Uterus (tissue), 4 donors: ENCODE measurements around the gene GPR21. TPM values are rescaled to one million over a fixed set of nuclear protein-coding genes. Genes with fewer than 3 reads are reported as not detected.
A peak's percentile ranks its signal among the peaks of the same experiment; 100 is the strongest.

Experiments
- DNase-seq, 2 donors: peaks; one replicate each; pipeline ENCODE4 v3.0.0-alpha.2; 2019 to 2020
- H3K27ac ChIP-seq, 2 donors: fragments of 200-600 bp; sonication (generic); 1 replicate in 1 of 2; 2 replicates in 1 of 2; pipeline ENCODE4 v1.5.1; 2016 to 2018
- H3K27me3 ChIP-seq, 2 donors: fragments of 200-600 bp; sonication (generic); one replicate each; pipeline ENCODE4 v1.5.1; 2018 to 2019; ENCODE audit warnings: control low read depth in 1 of 2
- H3K36me3 ChIP-seq, 2 donors: fragments of 200-600 bp; sonication (generic); one replicate each; pipeline ENCODE4 v1.5.1; 2019; ENCODE audit warnings: control low read depth in 1 of 2
- H3K4me1 ChIP-seq, 2 donors: fragments of 200-600 bp; sonication (generic); one replicate each; pipeline ENCODE4 v1.5.1; 2018 to 2019; ENCODE audit warnings: control low read depth in 1 of 2
- H3K4me3 ChIP-seq, 2 donors: fragments of 200-600 bp; sonication (generic); 1 replicate in 1 of 2; 2 replicates in 1 of 2; pipeline ENCODE4 v1.5.1; 2018 to 2019; ENCODE audit warnings: mild to moderate bottlenecking in 1 of 2
- H3K9me3 ChIP-seq, 2 donors: fragments of 200-600 bp; sonication (generic); one replicate each; pipeline ENCODE4 v1.5.1; 2019; ENCODE audit warnings: control low read depth in 1 of 2
- POLR2A ChIP-seq, 2 donors: fragments of 450-650 bp; IDR thresholded peaks; one replicate each; pipeline ENCODE4 v1.6.1; 2016; ENCODE audit warnings: antibody characterized with exemption in 2 of 2, mild to moderate bottlenecking in 1 of 2, moderate library complexity in 1 of 2
- intact Hi-C: fragments of 100-400 bp; cut with DNase I; formaldehyde crosslinking; loops from one replicate; pipeline ENCODE4 v1.15.1; 2023; ENCODE audit warnings: low total_unique reads
- total RNA-seq, 4 donors: library from RNA; depleted of rRNA in 3 of 4; stranded (reverse); fragments of >200 nt in 3 of 4; gene quantifications; one replicate each; pipeline versions ENCODE4 v1.1.0 to v1.2.4, GENCODE V29; 2014 to 2023
- TF ChIP-seq, protein P1 (sequence below), 4 experiments: fragments of 200-600 bp in 2 of 4; fragments of 450-650 bp in 2 of 4; sonication (generic) in 2 of 4; IDR thresholded peaks; one replicate each; pipeline ENCODE4 v1.5.1; 2016 to 2019; ENCODE audit warnings: antibody characterized with exemption in 4 of 4, mild to moderate bottlenecking in 2 of 4, moderate library complexity in 1 of 4
- donor health status: DM: yes; HTN: yes; CAD: no.

Gene GPR21
- total RNA-seq, 4 donors from 2014 or later = 1.5 to 7.2 (median 4.3) TPM; not detected in 1

DNA sequence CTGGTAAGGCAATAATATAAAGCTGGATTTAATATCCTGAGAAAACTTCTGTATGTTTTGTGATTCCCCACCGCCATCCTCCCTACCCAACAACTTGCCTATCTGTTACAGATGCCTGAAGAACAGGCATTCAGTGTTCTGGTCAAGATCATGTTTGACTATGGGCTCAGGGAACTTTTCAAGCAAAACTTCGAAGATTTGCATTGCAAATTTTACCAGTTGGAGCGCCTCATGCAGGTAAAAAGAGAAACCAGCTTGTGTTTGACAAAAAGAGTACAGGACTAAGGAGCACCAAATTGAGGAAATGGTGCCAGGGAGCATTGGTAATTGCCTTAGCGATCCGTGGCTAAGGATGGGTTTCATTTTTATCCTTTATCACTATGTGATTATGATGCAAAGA lies 40.0 kb downstream of the GPR21 start:
- H3K36me3 ChIP-seq = no peaks in the 10 kb centered on the region
- intact Hi-C loops = no loop called here
- peak overlapping the region in 1 of 2 donors; percentile 3 for H3K4me3 ChIP-seq
- TF ChIP-seq, protein P1, sequence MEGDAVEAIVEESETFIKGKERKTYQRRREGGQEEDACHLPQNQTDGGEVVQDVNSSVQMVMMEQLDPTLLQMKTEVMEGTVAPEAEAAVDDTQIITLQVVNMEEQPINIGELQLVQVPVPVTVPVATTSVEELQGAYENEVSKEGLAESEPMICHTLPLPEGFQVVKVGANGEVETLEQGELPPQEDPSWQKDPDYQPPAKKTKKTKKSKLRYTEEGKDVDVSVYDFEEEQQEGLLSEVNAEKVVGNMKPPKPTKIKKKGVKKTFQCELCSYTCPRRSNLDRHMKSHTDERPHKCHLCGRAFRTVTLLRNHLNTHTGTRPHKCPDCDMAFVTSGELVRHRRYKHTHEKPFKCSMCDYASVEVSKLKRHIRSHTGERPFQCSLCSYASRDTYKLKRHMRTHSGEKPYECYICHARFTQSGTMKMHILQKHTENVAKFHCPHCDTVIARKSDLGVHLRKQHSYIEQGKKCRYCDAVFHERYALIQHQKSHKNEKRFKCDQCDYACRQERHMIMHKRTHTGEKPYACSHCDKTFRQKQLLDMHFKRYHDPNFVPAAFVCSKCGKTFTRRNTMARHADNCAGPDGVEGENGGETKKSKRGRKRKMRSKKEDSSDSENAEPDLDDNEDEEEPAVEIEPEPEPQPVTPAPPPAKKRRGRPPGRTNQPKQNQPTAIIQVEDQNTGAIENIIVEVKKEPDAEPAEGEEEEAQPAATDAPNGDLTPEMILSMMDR (IDR thresholded peaks at IDR 0.05) = no peak
- no peak for TF ChIP-seq POLR2A (IDR thresholded peaks at IDR 0.05)
- H3K4me1 ChIP-seq = peaks cover 0 to 8% of the 10 kb centered on the region in 2 donors
- H3K9me3 ChIP-seq = no peaks in the 10 kb centered on the region
- H3K27ac ChIP-seq = peak overlapping the region; percentile 53 to 73
- no peak for DNase-seq
- H3K27me3 ChIP-seq = no peaks in the 10 kb centered on the region

DNA sequence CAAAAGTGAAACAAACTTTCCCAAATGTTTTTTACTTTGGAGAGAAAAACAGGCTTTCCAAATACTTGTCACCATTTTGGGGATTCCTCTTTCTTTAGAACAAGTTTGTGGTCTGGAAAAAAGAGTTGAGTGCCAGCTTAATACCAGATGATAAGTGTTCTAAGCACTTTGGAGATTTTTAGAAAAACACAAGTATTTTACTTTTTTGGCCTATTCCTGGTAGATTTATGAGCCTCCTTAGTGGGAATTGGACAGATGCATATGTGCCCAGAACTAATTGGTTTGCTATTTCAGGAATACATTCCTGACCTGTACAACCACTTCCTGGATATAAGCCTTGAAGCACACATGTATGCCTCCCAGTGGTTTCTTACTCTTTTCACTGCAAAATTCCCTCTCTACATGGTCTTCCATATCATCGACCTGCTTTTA lies 40.5 kb downstream of the GPR21 start:
- Histone ChIP-seq H3K27ac (peak overlapping the region; percentile 53 to 73), H3K9me3 (no peaks in the 10 kb centered on the region), H3K27me3 (no peaks in the 10 kb centered on the region), H3K36me3 (no peaks in the 10 kb centered on the region), H3K4me3 (peak overlapping the region in 1 of 2 donors; percentile 3), H3K4me1 (peaks cover 0 to 8% of the 10 kb centered on the region in 2 donors)
- intact Hi-C loops = no loop called here
- no peak for TF ChIP-seq POLR2A (IDR thresholded peaks at IDR 0.05)
- TF ChIP-seq, protein P1 (IDR thresholded peaks at IDR 0.05) = no peak
- no peak for DNase-seq

DNA sequence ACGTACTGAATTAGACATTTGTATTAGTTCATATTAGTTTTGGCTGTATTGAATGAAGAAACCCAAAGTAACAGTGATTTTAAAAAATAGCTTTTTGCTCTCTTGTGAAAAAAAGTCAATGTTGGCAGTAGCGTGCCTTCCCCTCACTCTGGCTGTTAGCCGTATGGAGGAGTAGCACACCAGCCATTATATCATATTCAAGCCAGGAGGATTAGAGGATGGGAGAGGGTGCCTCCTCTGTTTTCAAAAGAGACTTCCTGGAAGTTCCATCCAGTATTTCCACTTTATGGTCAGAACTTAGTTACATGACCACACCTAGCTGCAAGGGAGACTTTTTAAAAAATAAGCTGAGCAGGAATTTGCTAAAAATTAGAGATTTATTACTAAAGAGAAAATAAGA lies 41.2 kb downstream of the GPR21 start:
- Histone ChIP-seq H3K36me3 (no peaks in the 10 kb centered on the region), H3K4me1 (peaks cover 0 to 8% of the 10 kb centered on the region in 2 donors), H3K4me3 (no peak overlapping the region), H3K27me3 (no peaks in the 10 kb centered on the region), H3K27ac (peak overlapping the region; percentile 53 to 73), H3K9me3 (no peaks in the 10 kb centered on the region)
- TF ChIP-seq POLR2A (IDR thresholded peaks at IDR 0.05) = no peak
- TF ChIP-seq, protein P1 (IDR thresholded peaks at IDR 0.05) = no peak
- intact Hi-C loops = no loop called here
- no peak for DNase-seq

DNA sequence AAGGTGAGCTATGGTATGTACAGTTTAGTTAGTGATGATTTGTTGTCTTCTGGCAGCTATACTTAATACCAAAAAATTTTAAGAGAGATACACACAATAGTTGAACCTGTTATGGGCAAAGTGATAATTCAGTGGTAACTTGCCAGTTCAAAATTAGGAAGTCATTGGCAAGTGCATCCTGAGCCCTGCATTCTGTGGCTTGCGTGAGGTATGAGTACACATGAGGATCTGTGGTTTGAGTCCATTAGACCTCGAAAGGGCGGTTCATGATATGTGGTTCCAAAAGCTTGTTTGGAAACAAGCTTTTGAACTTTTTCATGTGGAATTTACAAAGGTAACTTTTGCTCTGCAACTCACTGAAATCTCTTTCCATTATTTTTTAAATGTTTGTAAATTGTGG lies 47.0 kb downstream of the GPR21 start:
- DNase-seq = no peak
- no peak overlapping the region for H3K27ac ChIP-seq
- no peak overlapping the region for H3K4me3 ChIP-seq
- H3K27me3 ChIP-seq = no peaks in the 10 kb centered on the region
- TF ChIP-seq, protein P1 (IDR thresholded peaks at IDR 0.05) = no peak
- no peak for TF ChIP-seq POLR2A (IDR thresholded peaks at IDR 0.05)
- H3K4me1 ChIP-seq = no peaks in the 10 kb centered on the region
- H3K9me3 ChIP-seq = no peaks in the 10 kb centered on the region
- H3K36me3 ChIP-seq = no peaks in the 10 kb centered on the region
- intact Hi-C loops = no loop called here

DNA sequence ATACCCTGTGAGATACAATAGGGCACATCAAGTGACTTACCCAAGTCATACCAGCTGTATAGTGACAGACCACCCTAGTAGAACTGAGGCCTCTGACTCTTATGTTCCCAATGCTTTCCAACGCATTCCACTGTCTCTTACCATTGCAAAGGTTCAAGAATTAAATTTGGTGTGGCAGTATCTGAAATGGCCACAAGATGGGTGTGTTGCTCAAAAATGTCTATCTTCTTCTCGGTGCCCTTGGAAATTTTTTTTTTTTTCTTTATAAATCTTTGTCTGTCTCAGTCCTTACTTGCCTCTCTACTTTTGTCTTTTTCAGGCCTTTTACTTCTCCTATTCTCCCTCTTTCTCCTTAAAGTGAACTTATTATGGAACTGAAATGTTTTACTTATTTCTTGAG lies 48.4 kb downstream of the GPR21 start:
- Histone ChIP-seq H3K9me3 (no peaks in the 10 kb centered on the region), H3K36me3 (no peaks in the 10 kb centered on the region), H3K4me3 (no peak overlapping the region), H3K27me3 (no peaks in the 10 kb centered on the region), H3K27ac (no peak overlapping the region), H3K4me1 (no peaks in the 10 kb centered on the region)
- TF ChIP-seq, protein P1 (IDR thresholded peaks at IDR 0.05) = peak in 3 of 4 experiments; percentile 23 to 34 (median 31)
- no peak for TF ChIP-seq POLR2A (IDR thresholded peaks at IDR 0.05)
- intact Hi-C loops = no loop called here
- no peak for DNase-seq
